ENCODE measurements around the gene H2AZ2.
"Not testable (repeated sequence)": the region's sequence is repeated elsewhere in the genome, so short reads cannot be mapped to it uniquely, and the experiment has no call there.

The H2AZ2 gene

GRCh38 chr7:44814919-44815318 lies 33.0 kb downstream of the H2AZ2 start:
- Mint-ChIP-seq H3K27ac (no peak overlapping the region), H3K9me3 (no peaks in the 10 kb centered on the region), H3K27me3 (no peaks in the 10 kb centered on the region), H3K4me3 (no peak overlapping the region), H3K4me1 (no peaks in the 10 kb centered on the region), H3K36me3 (no peaks in the 10 kb centered on the region)
- ATAC-seq (replicated peaks) = no peak
- DNase-seq = no peak

- DNase-seq (no peak), ATAC-seq (replicated peaks) (no peak)
- H3K36me3 Mint-ChIP-seq = peaks cover 0 to 2% of the 10 kb centered on the region in 2 donors
- H3K4me1 Mint-ChIP-seq = no peaks in the 10 kb centered on the region
- H3K27ac Mint-ChIP-seq = no peak overlapping the region
- H3K4me3 Mint-ChIP-seq = no peak overlapping the region
- no peaks in the 10 kb centered on the region for H3K9me3 Mint-ChIP-seq
- no peaks in the 10 kb centered on the region for H3K27me3 Mint-ChIP-seq
Measured at GRCh38 chr7:44811571-44811970, 36.3 kb downstream of the H2AZ2 start.

- Mint-ChIP-seq H3K36me3 (peaks cover 0 to 2% of the 10 kb centered on the region in 2 donors), H3K9me3 (no peaks in the 10 kb centered on the region), H3K4me1 (no peaks in the 10 kb centered on the region), H3K4me3 (no peak overlapping the region), H3K27ac (no peak overlapping the region), H3K27me3 (no peaks in the 10 kb centered on the region)
- DNase-seq (no peak), ATAC-seq (replicated peaks) (no peak)
Measured at GRCh38 chr7:44811093-44811492, 36.8 kb downstream of the H2AZ2 start.

- peaks cover 6 to 8% of the 10 kb centered on the region in 2 donors for H3K36me3 Mint-ChIP-seq
Measured at GRCh38 chr7:44808914-44809393, 38.9 kb downstream of the H2AZ2 start.

GRCh38 chr7:44805950-44806349 lies 41.9 kb downstream of the H2AZ2 start:
- DNase-seq = no peak
- H3K4me1 Mint-ChIP-seq = peaks cover 4 to 6% of the 10 kb centered on the region in 2 donors
- peaks cover 22 to 26% of the 10 kb centered on the region in 2 donors for H3K36me3 Mint-ChIP-seq
- H3K9me3 Mint-ChIP-seq = no peaks in the 10 kb centered on the region
- H3K27me3 Mint-ChIP-seq = no peaks in the 10 kb centered on the region
- no peak overlapping the region for H3K4me3 Mint-ChIP-seq
- ATAC-seq (replicated peaks) = peak; percentile 30 to 41
- peak overlapping the region; percentile 37 for H3K27ac Mint-ChIP-seq

More at GRCh38 chr7:44808914-44809393, 38.9 kb downstream of the H2AZ2 start:
- DNase-seq = no peak
- no peak for ATAC-seq (replicated peaks)
- Mint-ChIP-seq H3K9me3 (no peaks in the 10 kb centered on the region), H3K4me3 (no peak overlapping the region), H3K27ac (no peak overlapping the region), H3K4me1 (no peaks in the 10 kb centered on the region), H3K27me3 (no peaks in the 10 kb centered on the region)

- ATAC-seq (replicated peaks); H3K9me3 Mint-ChIP-seq; DNase-seq; H3K27me3 Mint-ChIP-seq; H3K4me3 Mint-ChIP-seq: not testable (repeated sequence)
- H3K4me1 Mint-ChIP-seq = peaks cover 10 to 16% of the 10 kb centered on the region in 2 donors
- H3K36me3 Mint-ChIP-seq = peaks cover 32 to 43% of the 10 kb centered on the region in 2 donors
- H3K27ac Mint-ChIP-seq = peak overlapping the region; percentile 37
Measured at GRCh38 chr7:44803828-44804519, 43.9 kb downstream of the H2AZ2 start.

- DNase-seq = no peak
- Mint-ChIP-seq H3K4me1 (peaks cover 15 to 30% of the 10 kb centered on the region in 2 donors), H3K27me3 (no peaks in the 10 kb centered on the region), H3K4me3 (no peak overlapping the region), H3K9me3 (no peaks in the 10 kb centered on the region), H3K36me3 (peaks cover 38 to 53% of the 10 kb centered on the region in 2 donors), H3K27ac (no peak overlapping the region)
- no peak for ATAC-seq (replicated peaks)
Measured at GRCh38 chr7:44802418-44803025, 45.4 kb downstream of the H2AZ2 start.

GRCh38 chr7:44801890-44802289 lies 46.0 kb downstream of the H2AZ2 start:
- DNase-seq (no peak), ATAC-seq (replicated peaks) (no peak)
- Mint-ChIP-seq H3K36me3 (peaks cover 42 to 59% of the 10 kb centered on the region in 2 donors), H3K4me3 (no peak overlapping the region), H3K27ac (no peak overlapping the region), H3K4me1 (peaks cover 15 to 35% of the 10 kb centered on the region in 2 donors), H3K9me3 (no peaks in the 10 kb centered on the region), H3K27me3 (no peaks in the 10 kb centered on the region)

GRCh38 chr7:44799939-44800338 lies 47.9 kb downstream of the H2AZ2 start:
- ATAC-seq (replicated peaks) = no peak
- Mint-ChIP-seq H3K27ac (peak overlapping the region; percentile 20), H3K9me3 (no peaks in the 10 kb centered on the region), H3K27me3 (no peaks in the 10 kb centered on the region), H3K4me1 (peaks cover 18 to 35% of the 10 kb centered on the region in 2 donors), H3K36me3 (peaks cover 41 to 59% of the 10 kb centered on the region in 2 donors), H3K4me3 (no peak overlapping the region)
- no peak for DNase-seq

- H3K27me3 Mint-ChIP-seq = no peaks in the 10 kb centered on the region
- peak overlapping the region; percentile 95 to 96 for H3K4me3 Mint-ChIP-seq
- no peak for DNase-seq
- ATAC-seq (replicated peaks) = no peak
- H3K4me1 Mint-ChIP-seq = peaks cover 18 to 35% of the 10 kb centered on the region in 2 donors
- peak overlapping the region; percentile 59 for H3K27ac Mint-ChIP-seq
- peaks cover 36 to 57% of the 10 kb centered on the region in 2 donors for H3K36me3 Mint-ChIP-seq
- no peaks in the 10 kb centered on the region for H3K9me3 Mint-ChIP-seq
Measured at GRCh38 chr7:44798649-44799305, 49.1 kb downstream of the H2AZ2 start.

- DNase-seq = peak; percentile 70
Measured at GRCh38 chr7:44797329-44798258, 50.3 kb downstream of the H2AZ2 start.

GRCh38 chr7:44796504-44797328 lies 51.2 kb downstream of the H2AZ2 start, which contains the start of gene PPIA:
TSS of gene PPIA (plus strand) at chr7:44796681. CDS start at chr7:44796725, 44 bp downstream.
- H3K9me3 Mint-ChIP-seq = no peaks in the 10 kb centered on the region
- H3K36me3 Mint-ChIP-seq = peaks cover 28 to 46% of the 10 kb centered on the region in 2 donors
- H3K4me3 Mint-ChIP-seq = peak within 1 kb of the TSS; percentile 95 to 96
- peak within 1 kb of the TSS; percentile 99 for H3K27ac Mint-ChIP-seq
- H3K27me3 Mint-ChIP-seq = no peaks in the 10 kb centered on the region
- ATAC-seq (replicated peaks) = peak; percentile 90 to 91
- peaks cover 16 to 32% of the 10 kb centered on the region in 2 donors for H3K4me1 Mint-ChIP-seq
- peak; percentile 99 for DNase-seq

More at GRCh38 chr7:44797329-44798258, 50.3 kb downstream of the H2AZ2 start:
- Mint-ChIP-seq H3K27ac (peak overlapping the region; percentile 99), H3K36me3 (peaks cover 30 to 52% of the 10 kb centered on the region in 2 donors), H3K9me3 (no peaks in the 10 kb centered on the region), H3K27me3 (no peaks in the 10 kb centered on the region), H3K4me1 (peaks cover 18 to 35% of the 10 kb centered on the region in 2 donors), H3K4me3 (peak overlapping the region; percentile 95 to 96)
- ATAC-seq (replicated peaks) = peak; percentile 55 to 62

- DNase-seq (no peak), ATAC-seq (replicated peaks) (peak; percentile 29 to 31)
- Mint-ChIP-seq H3K4me3 (peak overlapping the region; percentile 95 to 96), H3K27me3 (no peaks in the 10 kb centered on the region), H3K9me3 (no peaks in the 10 kb centered on the region), H3K27ac (peak overlapping the region; percentile 99), H3K4me1 (peaks cover 15 to 29% of the 10 kb centered on the region in 2 donors), H3K36me3 (peaks cover 23 to 39% of the 10 kb centered on the region in 2 donors)
Measured at GRCh38 chr7:44796034-44796503, 51.8 kb downstream of the H2AZ2 start.

All from stimulated activated naive B cell treated with anti-CD40 and anti-IgM and Interleukin-4, amounts not matched to agents 10 μg/mL and 1 μg/mL and 100 μg/mL, for 72 hours (primary cell).